ENCODE measurements around the gene PTPN1. TPM values are rescaled to one million over a fixed set of nuclear protein-coding genes. Genes with fewer than 3 reads are reported as not detected.

PTPN1 gene
- polyA plus RNA-seq, 4 donors: 6.5 to 18.0 (median 12.6) TPM

GRCh38 chr20:50545126-50545525, 34.9 kb downstream of the PTPN1 start:
- Histone ChIP-seq H3K9me3 (ENCODE audit: control insufficient read depth in 2 of 2, insufficient read depth in 1 of 2, low read depth in 1 of 2, low read length in 1 of 2) (no peaks in the 10 kb centered on the region), H3K27ac (ENCODE audit: low read depth in 1 of 3, low read length in 2 of 3) (no peak overlapping the region), H3K36me3 (ENCODE audit: control insufficient read depth in 3 of 3, insufficient read depth in 2 of 3, low read depth in 1 of 3, low read length in 3 of 3) (peaks cover 0 to 14% (median 0%) of the 10 kb centered on the region in 3 donors), H3K27me3 (ENCODE audit: control insufficient read depth in 3 of 3, insufficient read depth in 3 of 3, low read length in 3 of 3) (no peaks in the 10 kb centered on the region), H3K4me3 (ENCODE audit: low read depth in 1 of 3, low read length in 3 of 3) (no peak overlapping the region), H3K4me1 (ENCODE audit: control insufficient read depth in 3 of 3, insufficient read depth in 2 of 3, low read depth in 1 of 3, low read length in 2 of 3) (peaks cover 0 to 13% (median 0%) of the 10 kb centered on the region in 3 donors)
- DNase-seq (no peak), FAIRE-seq (no peak)
- 79 to 91% (median 81%) methylated on average over 5 of the region's 5 CpGs for WGBS, 3 donors

GRCh38 chr20:50546729-50547314, 36.6 kb downstream of the PTPN1 start:
- peaks cover 0 to 1% (median 0%) of the 10 kb centered on the region in 3 donors for H3K4me1 ChIP-seq (ENCODE audit: control insufficient read depth in 3 of 3, insufficient read depth in 2 of 3, low read depth in 1 of 3, low read length in 2 of 3)
- no peak for FAIRE-seq
- no peaks in the 10 kb centered on the region for H3K9me3 ChIP-seq (ENCODE audit: control insufficient read depth in 2 of 2, insufficient read depth in 1 of 2, low read depth in 1 of 2, low read length in 1 of 2)
- no peaks in the 10 kb centered on the region for H3K27me3 ChIP-seq (ENCODE audit: control insufficient read depth in 3 of 3, insufficient read depth in 3 of 3, low read length in 3 of 3)
- H3K27ac ChIP-seq (ENCODE audit: low read depth in 1 of 3, low read length in 2 of 3): peak overlapping the region in 2 of 3 donors; percentile 38 to 52
- 50 to 69% (median 62%) methylated on average over 5 of the region's 5 CpGs for WGBS, 3 donors
- DNase-seq: no peak
- peaks cover 0 to 8% (median 0%) of the 10 kb centered on the region in 3 donors for H3K36me3 ChIP-seq (ENCODE audit: control insufficient read depth in 3 of 3, insufficient read depth in 2 of 3, low read depth in 1 of 3, low read length in 3 of 3)
- H3K4me3 ChIP-seq (ENCODE audit: low read depth in 1 of 3, low read length in 3 of 3): no peak overlapping the region

- Histone ChIP-seq H3K27me3 (ENCODE audit: control insufficient read depth in 3 of 3, insufficient read depth in 3 of 3, low read length in 3 of 3) (no peaks in the 10 kb centered on the region), H3K9me3 (ENCODE audit: control insufficient read depth in 2 of 2, insufficient read depth in 1 of 2, low read depth in 1 of 2, low read length in 1 of 2) (no peaks in the 10 kb centered on the region), H3K4me1 (ENCODE audit: control insufficient read depth in 3 of 3, insufficient read depth in 2 of 3, low read depth in 1 of 3, low read length in 2 of 3) (no peaks in the 10 kb centered on the region), H3K4me3 (ENCODE audit: low read depth in 1 of 3, low read length in 3 of 3) (no peak overlapping the region), H3K36me3 (ENCODE audit: control insufficient read depth in 3 of 3, insufficient read depth in 2 of 3, low read depth in 1 of 3, low read length in 3 of 3) (peaks cover 0 to 10% (median 0%) of the 10 kb centered on the region in 3 donors), H3K27ac (ENCODE audit: low read depth in 1 of 3, low read length in 2 of 3) (no peak overlapping the region)
- no peak for FAIRE-seq
- DNase-seq: no peak
- 77 to 88% (median 81%) methylated on average over 6 of the region's 6 CpGs for WGBS, 3 donors
These were observed 37.8 kb downstream of the PTPN1 start for GRCh38 chr20:50547964-50548363.

GRCh38 chr20:50548396-50548795, 38.2 kb downstream of the PTPN1 start:
- DNase-seq (peak in 1 of 2 donors; percentile 37), FAIRE-seq (no peak)
- Histone ChIP-seq H3K27ac (ENCODE audit: low read depth in 1 of 3, low read length in 2 of 3) (peak overlapping the region in 1 of 3 donors; percentile 28), H3K36me3 (ENCODE audit: control insufficient read depth in 3 of 3, insufficient read depth in 2 of 3, low read depth in 1 of 3, low read length in 3 of 3) (peaks cover 0 to 10% (median 0%) of the 10 kb centered on the region in 3 donors), H3K4me1 (ENCODE audit: control insufficient read depth in 3 of 3, insufficient read depth in 2 of 3, low read depth in 1 of 3, low read length in 2 of 3) (no peaks in the 10 kb centered on the region), H3K27me3 (ENCODE audit: control insufficient read depth in 3 of 3, insufficient read depth in 3 of 3, low read length in 3 of 3) (no peaks in the 10 kb centered on the region), H3K9me3 (ENCODE audit: control insufficient read depth in 2 of 2, insufficient read depth in 1 of 2, low read depth in 1 of 2, low read length in 1 of 2) (no peaks in the 10 kb centered on the region), H3K4me3 (ENCODE audit: low read depth in 1 of 3, low read length in 3 of 3) (no peak overlapping the region)
- 69 to 84% (median 82%) methylated on average over 5 of the region's 5 CpGs for WGBS, 3 donors

- Histone ChIP-seq H3K4me1 (ENCODE audit: control insufficient read depth in 3 of 3, insufficient read depth in 2 of 3, low read depth in 1 of 3, low read length in 2 of 3) (no peaks in the 10 kb centered on the region), H3K36me3 (ENCODE audit: control insufficient read depth in 3 of 3, insufficient read depth in 2 of 3, low read depth in 1 of 3, low read length in 3 of 3) (peaks cover 0 to 14% (median 2%) of the 10 kb centered on the region in 3 donors), H3K4me3 (ENCODE audit: low read depth in 1 of 3, low read length in 3 of 3) (no peak overlapping the region), H3K27ac (ENCODE audit: low read depth in 1 of 3, low read length in 2 of 3) (no peak overlapping the region), H3K27me3 (ENCODE audit: control insufficient read depth in 3 of 3, insufficient read depth in 3 of 3, low read length in 3 of 3) (no peaks in the 10 kb centered on the region), H3K9me3 (ENCODE audit: control insufficient read depth in 2 of 2, insufficient read depth in 1 of 2, low read depth in 1 of 2, low read length in 1 of 2) (no peaks in the 10 kb centered on the region)
- DNase-seq: no peak
- FAIRE-seq: no peak
- 74 to 98% (median 89%) methylated on average over 2 of the region's 2 CpGs for WGBS, 3 donors
These were observed 40.3 kb downstream of the PTPN1 start for GRCh38 chr20:50550531-50550930.

- 79 to 93% (median 90%) methylated on average over 4 of the region's 4 CpGs for WGBS, 3 donors
- H3K27me3 ChIP-seq (ENCODE audit: control insufficient read depth in 3 of 3, insufficient read depth in 3 of 3, low read length in 3 of 3): no peaks in the 10 kb centered on the region
- DNase-seq (no peak), FAIRE-seq (no peak)
- no peak overlapping the region for H3K27ac ChIP-seq (ENCODE audit: low read depth in 1 of 3, low read length in 2 of 3)
- H3K36me3 ChIP-seq (ENCODE audit: control insufficient read depth in 3 of 3, insufficient read depth in 2 of 3, low read depth in 1 of 3, low read length in 3 of 3): peaks cover 0 to 14% (median 2%) of the 10 kb centered on the region in 3 donors
- no peaks in the 10 kb centered on the region for H3K9me3 ChIP-seq (ENCODE audit: control insufficient read depth in 2 of 2, insufficient read depth in 1 of 2, low read depth in 1 of 2, low read length in 1 of 2)
- no peaks in the 10 kb centered on the region for H3K4me1 ChIP-seq (ENCODE audit: control insufficient read depth in 3 of 3, insufficient read depth in 2 of 3, low read depth in 1 of 3, low read length in 2 of 3)
- H3K4me3 ChIP-seq (ENCODE audit: low read depth in 1 of 3, low read length in 3 of 3): no peak overlapping the region
These were observed 41.1 kb downstream of the PTPN1 start for GRCh38 chr20:50551288-50551687.

- Histone ChIP-seq H3K27ac (ENCODE audit: low read depth in 1 of 3, low read length in 2 of 3) (no peak overlapping the region), H3K36me3 (ENCODE audit: control insufficient read depth in 3 of 3, insufficient read depth in 2 of 3, low read depth in 1 of 3, low read length in 3 of 3) (peaks cover 0 to 18% (median 2%) of the 10 kb centered on the region in 3 donors), H3K4me1 (ENCODE audit: control insufficient read depth in 3 of 3, insufficient read depth in 2 of 3, low read depth in 1 of 3, low read length in 2 of 3) (no peaks in the 10 kb centered on the region), H3K4me3 (ENCODE audit: low read depth in 1 of 3, low read length in 3 of 3) (no peak overlapping the region), H3K27me3 (ENCODE audit: control insufficient read depth in 3 of 3, insufficient read depth in 3 of 3, low read length in 3 of 3) (no peaks in the 10 kb centered on the region), H3K9me3 (ENCODE audit: control insufficient read depth in 2 of 2, insufficient read depth in 1 of 2, low read depth in 1 of 2, low read length in 1 of 2) (no peaks in the 10 kb centered on the region)
- no peak for FAIRE-seq
- WGBS, 3 donors: 96% methylated on average over 3 of the region's 3 CpGs
- DNase-seq: no peak
These were observed 42.8 kb downstream of the PTPN1 start for GRCh38 chr20:50552979-50553378.

- no peak overlapping the region for H3K27ac ChIP-seq (ENCODE audit: low read depth in 1 of 3, low read length in 2 of 3)
- FAIRE-seq: no peak
- WGBS, 3 donors: 94 to 96% (median 95%) methylated on average over 4 of the region's 4 CpGs
- peaks cover 0 to 14% (median 2%) of the 10 kb centered on the region in 3 donors for H3K36me3 ChIP-seq (ENCODE audit: control insufficient read depth in 3 of 3, insufficient read depth in 2 of 3, low read depth in 1 of 3, low read length in 3 of 3)
- no peak overlapping the region for H3K4me3 ChIP-seq (ENCODE audit: low read depth in 1 of 3, low read length in 3 of 3)
- H3K27me3 ChIP-seq (ENCODE audit: control insufficient read depth in 3 of 3, insufficient read depth in 3 of 3, low read length in 3 of 3): no peaks in the 10 kb centered on the region
- H3K4me1 ChIP-seq (ENCODE audit: control insufficient read depth in 3 of 3, insufficient read depth in 2 of 3, low read depth in 1 of 3, low read length in 2 of 3): no peaks in the 10 kb centered on the region
- DNase-seq: no peak
- H3K9me3 ChIP-seq (ENCODE audit: control insufficient read depth in 2 of 2, insufficient read depth in 1 of 2, low read depth in 1 of 2, low read length in 1 of 2): no peaks in the 10 kb centered on the region
These were observed 44.8 kb downstream of the PTPN1 start for GRCh38 chr20:50554694-50555579.
